Upper lobe of left lung (tissue), 4 donors: Measurements from ENCODE around the gene DNA2.

Experiments
- CTCF ChIP-seq, 6 experiments: fragments of 450-650 bp in 4 of 6; fragments of 200-600 bp in 2 of 6; sonication (generic) in 2 of 6; IDR thresholded peaks; one replicate each; pipeline ENCODE4 v1.5.1; 2016 to 2019; ENCODE audit warnings: antibody characterized with exemption in 6 of 6
- POLR2A ChIP-seq, 4 donors: fragments of 450-650 bp; IDR thresholded peaks; one replicate each; pipeline ENCODE4 v1.5.1; 2016 to 2017; ENCODE audit warnings: antibody characterized with exemption in 4 of 4, mild to moderate bottlenecking in 2 of 4
- POLR2AphosphoS5 ChIP-seq, 2 donors: sonication (generic); formaldehyde crosslinking; IDR thresholded peaks; one replicate each; pipeline ENCODE4 v1.5.1; 2017; ENCODE audit warnings: antibody characterized with exemption in 2 of 2

GRCh38 chr10:68508090-68508489 lies 36.3 kb upstream of the DNA2 start:
- TF ChIP-seq CTCF (IDR thresholded peaks at IDR 0.05) (no peak), POLR2A (IDR thresholded peaks at IDR 0.05) (no peak), POLR2AphosphoS5 (IDR thresholded peaks at IDR 0.05) (no peak)
